Fibroblast of mammary gland (primary cell): ENCODE measurements around the gene GPR108.
"Not testable (repeated sequence)": the region's sequence is repeated elsewhere in the genome, so short reads cannot be mapped to it uniquely, and the experiment has no call there.

Experiments
- DNase-seq: peaks from one replicate; pipeline ENCODE4 v3.0.0-alpha.2; 2010; ENCODE audit warnings: low read depth
- H3K4me3 ChIP-seq: 2 replicates; pipeline ENCODE4 v1.5.1; 2011; ENCODE audit warnings: low read depth, mild to moderate bottlenecking, low read length, moderate library complexity; ENCODE audit not compliant: control insufficient read depth
- CTCF ChIP-seq: conservative IDR thresholded peaks from 2 replicates; pipeline ENCODE4 v1.5.1; 2011; ENCODE audit warnings: low read depth, low read length, inconsistent platforms; ENCODE audit not compliant: control insufficient read depth, insufficient read depth

The GPR108 gene

GRCh38 chr19:6767357-6768235, 30.2 kb upstream of the GPR108 start, which contains the start of gene SH2D3A:
SH2D3A (minus strand) TSS chr19:6767435; CDS start chr19:6763748, 3,687 bp downstream.
- no peak within 1 kb of the TSS for H3K4me3 ChIP-seq
- no peak for DNase-seq
- no peak for TF ChIP-seq CTCF

- no peak overlapping the region for H3K4me3 ChIP-seq
- TF ChIP-seq CTCF = no peak
Observed at GRCh38 chr19:6767081-6767356, 29.6 kb upstream of the GPR108 start.

GRCh38 chr19:6766357-6767080, 29.1 kb upstream of the GPR108 start:
- TF ChIP-seq CTCF = no peak
- H3K4me3 ChIP-seq = no peak overlapping the region
- DNase-seq = no peak

More at GRCh38 chr19:6767081-6767356, 29.6 kb upstream of the GPR108 start:
- DNase-seq = no peak

GRCh38 chr19:6765738-6766356, 28.5 kb upstream of the GPR108 start:
- H3K4me3 ChIP-seq = no peak overlapping the region
- no peak for DNase-seq
- no peak for TF ChIP-seq CTCF

- DNase-seq, H3K4me3 ChIP-seq: not testable (repeated sequence)
Observed at GRCh38 chr19:6762253-6762797, 24.9 kb upstream of the GPR108 start.

- no peak for DNase-seq
- no peak for TF ChIP-seq CTCF
- no peak overlapping the region for H3K4me3 ChIP-seq
Observed at GRCh38 chr19:6761053-6761676, 23.8 kb upstream of the GPR108 start.

- H3K4me3 ChIP-seq = no peak overlapping the region
- no peak for DNase-seq
- TF ChIP-seq CTCF = no peak
Observed at GRCh38 chr19:6760606-6761005, 23.2 kb upstream of the GPR108 start.
